Left ventricle myocardium inferior (tissue), 1 donor: ENCODE measurements around the gene KCNMA1. TPM values are rescaled to one million over a fixed set of nuclear protein-coding genes. Genes with fewer than 3 reads are reported as not detected.

Experiments used
- DNase-seq: peaks from one replicate; pipeline ENCODE4 v3.0.0-alpha.2; 2020
- H3K27ac ChIP-seq: fragments of 200-600 bp; replicated peaks from 2 replicates; pipeline ENCODE4 v1.8.0; 2021
- H3K27me3 ChIP-seq: fragments of 200-600 bp; 2 replicates; pipeline ENCODE4 v1.8.0; 2021; ENCODE audit warnings: low read depth
- H3K36me3 ChIP-seq: fragments of 200-600 bp; 2 replicates; pipeline ENCODE4 v1.8.0; 2021
- H3K4me1 ChIP-seq: fragments of 200-600 bp; 2 replicates; pipeline ENCODE4 v1.8.0; 2021
- H3K4me3 ChIP-seq: fragments of 200-600 bp; 2 replicates; pipeline ENCODE4 v1.8.0; 2021; ENCODE audit warnings: mild to moderate bottlenecking, moderate library complexity
- H3K9me3 ChIP-seq: fragments of 200-600 bp; replicated peaks from 2 replicates; pipeline ENCODE4 v1.8.0; 2021
- CTCF ChIP-seq: fragments of 200-600 bp; IDR thresholded peaks from 2 replicates; pipeline ENCODE4 v1.8.0; 2021; ENCODE audit warnings: antibody characterized with exemption, mild to moderate bottlenecking, borderline replicate concordance
- intact Hi-C: fragments of 100-400 bp; cut with micrococcal nuclease; formaldehyde crosslinking; loops from one replicate; pipeline ENCODE4 v1.11.0; 2022
- total RNA-seq: library from RNA; stranded (reverse); fragmentation: NEBNext Ultra II Directional; extraction: Animal tissue kit (Norgen Biotek cat#: 25700); gene quantifications from one replicate; pipeline ENCODE4 v1.2.1, GENCODE V29; 2021
- donor health status: DM: no; HTN: yes; CAD: no; lungs with severe emphysema.

Gene KCNMA1
- total RNA-seq, 1 donor from 2014 or later = 1.8 TPM

GRCh38 chr10:77264107-77264506, 373.5 kb downstream of the KCNMA1 start:
- H3K27me3 ChIP-seq = peaks cover 64% of the 10 kb centered on the region
- TF ChIP-seq CTCF = no peak
- intact Hi-C loops = no loop called here
- no peaks in the 10 kb centered on the region for H3K9me3 ChIP-seq
- no peaks in the 10 kb centered on the region for H3K36me3 ChIP-seq
- no peak for DNase-seq
- no peak overlapping the region for H3K4me3 ChIP-seq
- H3K27ac ChIP-seq = no peak overlapping the region
- peaks cover 10% of the 10 kb centered on the region for H3K4me1 ChIP-seq

GRCh38 chr10:77263700-77264099, 373.9 kb downstream of the KCNMA1 start:
- DNase-seq = no peak
- peaks cover 66% of the 10 kb centered on the region for H3K27me3 ChIP-seq
- no peak overlapping the region for H3K4me3 ChIP-seq
- H3K9me3 ChIP-seq = no peaks in the 10 kb centered on the region
- no peak for TF ChIP-seq CTCF
- peaks cover 10% of the 10 kb centered on the region for H3K4me1 ChIP-seq
- no peaks in the 10 kb centered on the region for H3K36me3 ChIP-seq
- no peak overlapping the region for H3K27ac ChIP-seq
- intact Hi-C loops = no loop called here

GRCh38 chr10:77261146-77261545, 376.5 kb downstream of the KCNMA1 start:
- Histone ChIP-seq H3K27ac (no peak overlapping the region), H3K4me3 (no peak overlapping the region), H3K9me3 (no peaks in the 10 kb centered on the region), H3K36me3 (no peaks in the 10 kb centered on the region), H3K4me1 (no peaks in the 10 kb centered on the region), H3K27me3 (peaks cover 61% of the 10 kb centered on the region)
- intact Hi-C loops = no loop called here
- TF ChIP-seq CTCF = no peak
- no peak for DNase-seq

GRCh38 chr10:77259171-77259874, 378.3 kb downstream of the KCNMA1 start:
- Histone ChIP-seq H3K9me3 (no peaks in the 10 kb centered on the region), H3K27me3 (peaks cover 42% of the 10 kb centered on the region), H3K36me3 (no peaks in the 10 kb centered on the region), H3K27ac (no peak overlapping the region), H3K4me1 (no peaks in the 10 kb centered on the region), H3K4me3 (no peak overlapping the region)
- no peak for DNase-seq
- TF ChIP-seq CTCF = no peak
- intact Hi-C loops = no loop called here

- Histone ChIP-seq H3K9me3 (no peaks in the 10 kb centered on the region), H3K27ac (no peak overlapping the region), H3K4me1 (no peaks in the 10 kb centered on the region), H3K36me3 (no peaks in the 10 kb centered on the region), H3K27me3 (peaks cover 25% of the 10 kb centered on the region), H3K4me3 (no peak overlapping the region)
- intact Hi-C loops = no loop called here
- no peak for TF ChIP-seq CTCF
- no peak for DNase-seq
These were observed 381.3 kb downstream of the KCNMA1 start for GRCh38 chr10:77256346-77256745.
